ENCODE data around the gene GPANK1. TPM values are rescaled to one million over a fixed set of nuclear protein-coding genes. Genes with fewer than 3 reads are reported as not detected.

GPANK1 gene
- total RNA-seq, 1 donor from 2014 or later = 21.0 TPM

DNA sequence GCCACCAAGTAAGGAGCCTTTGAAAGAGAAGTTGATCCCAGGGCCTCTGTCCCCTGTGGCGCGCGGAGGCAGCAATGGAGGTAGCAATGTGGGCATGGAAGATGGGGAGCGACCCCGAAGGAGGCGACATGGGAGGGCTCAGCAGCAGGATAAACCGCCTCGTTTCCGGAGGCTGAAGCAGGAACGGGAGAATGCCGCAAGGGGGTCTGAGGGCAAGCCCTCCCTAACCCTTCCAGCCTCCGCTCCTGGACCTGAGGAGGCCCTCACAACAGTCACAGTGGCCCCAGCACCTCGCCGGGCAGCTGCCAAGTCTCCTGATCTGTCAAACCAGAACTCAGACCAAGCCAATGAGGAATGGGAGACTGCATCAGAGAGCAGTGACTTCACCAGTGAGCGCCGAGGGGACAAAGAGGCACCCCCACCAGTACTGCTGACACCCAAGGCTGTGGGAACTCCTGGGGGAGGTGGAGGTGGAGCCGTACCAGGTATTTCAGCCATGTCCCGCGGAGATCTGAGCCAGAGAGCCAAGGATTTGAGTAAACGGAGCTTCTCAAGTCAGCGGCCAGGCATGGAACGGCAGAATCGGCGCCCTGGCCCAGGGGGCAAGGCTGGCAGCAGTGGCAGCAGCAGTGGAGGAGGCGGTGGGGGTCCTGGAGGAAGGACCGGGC, 32.4 kb downstream of the GPANK1 start:
- no peaks in the 10 kb centered on the region for H3K4me1 ChIP-seq
- TF ChIP-seq, protein P1, sequence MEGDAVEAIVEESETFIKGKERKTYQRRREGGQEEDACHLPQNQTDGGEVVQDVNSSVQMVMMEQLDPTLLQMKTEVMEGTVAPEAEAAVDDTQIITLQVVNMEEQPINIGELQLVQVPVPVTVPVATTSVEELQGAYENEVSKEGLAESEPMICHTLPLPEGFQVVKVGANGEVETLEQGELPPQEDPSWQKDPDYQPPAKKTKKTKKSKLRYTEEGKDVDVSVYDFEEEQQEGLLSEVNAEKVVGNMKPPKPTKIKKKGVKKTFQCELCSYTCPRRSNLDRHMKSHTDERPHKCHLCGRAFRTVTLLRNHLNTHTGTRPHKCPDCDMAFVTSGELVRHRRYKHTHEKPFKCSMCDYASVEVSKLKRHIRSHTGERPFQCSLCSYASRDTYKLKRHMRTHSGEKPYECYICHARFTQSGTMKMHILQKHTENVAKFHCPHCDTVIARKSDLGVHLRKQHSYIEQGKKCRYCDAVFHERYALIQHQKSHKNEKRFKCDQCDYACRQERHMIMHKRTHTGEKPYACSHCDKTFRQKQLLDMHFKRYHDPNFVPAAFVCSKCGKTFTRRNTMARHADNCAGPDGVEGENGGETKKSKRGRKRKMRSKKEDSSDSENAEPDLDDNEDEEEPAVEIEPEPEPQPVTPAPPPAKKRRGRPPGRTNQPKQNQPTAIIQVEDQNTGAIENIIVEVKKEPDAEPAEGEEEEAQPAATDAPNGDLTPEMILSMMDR (IDR thresholded peaks at IDR 0.05) = no peak
- TF ChIP-seq EZH2phosphoT487 (IDR thresholded peaks at IDR 0.05) = no peak
- no peak for TF ChIP-seq EZH2 (IDR thresholded peaks at IDR 0.05)
- H3K79me2 ChIP-seq (ENCODE audit: low read depth) = peaks cover 49% of the 10 kb centered on the region
- H3F3A ChIP-seq (ENCODE audit: low read depth) = peaks cover 71% of the 10 kb centered on the region
- H3K4me3 ChIP-seq = no peak overlapping the region
- Mint-ChIP-seq H3K4me1 (peaks cover 2% of the 10 kb centered on the region), H3K27ac (no peak overlapping the region), H3K27me3 (ENCODE audit: insufficient read depth, low read depth) (peaks cover 8% of the 10 kb centered on the region), H3K36me3 (peaks cover 56% of the 10 kb centered on the region), H3K4me3 (peak overlapping the region; percentile 43), H3K9me3 (no peaks in the 10 kb centered on the region)
- no peaks in the 10 kb centered on the region for H3K9me3 ChIP-seq (ENCODE audit: low read depth)
- no peaks in the 10 kb centered on the region for H3K27me3 ChIP-seq
- no peak overlapping the region for H2AFZ ChIP-seq (replicated peaks)
- no peak for DNase-seq (ENCODE audit: low spot score)
- H3K27ac ChIP-seq = peak overlapping the region; percentile 77
- H3K9ac ChIP-seq = peak overlapping the region; percentile 1
- peaks cover 11% of the 10 kb centered on the region for H3K36me3 ChIP-seq
- no peak overlapping the region for H3K4me2 ChIP-seq
- H4K20me1 ChIP-seq (ENCODE audit: low read depth) = peaks cover 88% of the 10 kb centered on the region

DNA sequence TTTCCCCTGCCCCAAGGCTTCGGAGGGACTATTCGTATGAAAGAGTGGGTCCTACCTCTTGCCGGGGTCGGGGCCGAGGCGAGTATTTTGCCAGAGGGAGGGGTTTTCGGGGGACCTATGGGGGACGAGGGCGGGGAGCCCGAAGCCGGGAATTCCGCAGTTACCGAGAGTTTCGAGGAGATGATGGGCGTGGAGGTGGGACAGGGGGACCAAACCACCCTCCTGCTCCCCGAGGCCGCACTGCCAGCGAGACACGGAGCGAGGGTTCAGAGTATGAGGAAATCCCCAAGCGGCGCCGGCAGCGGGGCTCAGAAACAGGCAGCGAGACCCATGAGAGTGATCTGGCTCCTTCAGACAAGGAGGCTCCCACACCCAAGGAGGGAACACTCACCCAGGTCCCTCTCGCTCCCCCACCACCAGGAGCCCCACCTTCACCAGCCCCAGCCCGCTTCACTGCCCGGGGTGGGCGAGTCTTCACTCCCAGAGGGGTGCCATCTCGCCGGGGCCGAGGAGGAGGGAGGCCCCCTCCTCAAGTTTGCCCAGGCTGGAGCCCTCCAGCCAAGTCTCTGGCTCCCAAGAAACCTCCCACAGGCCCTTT, 33.0 kb downstream of the GPANK1 start:
- no peak overlapping the region for H3K4me2 ChIP-seq
- H3K9ac ChIP-seq = peak overlapping the region; percentile 1
- H3K9me3 ChIP-seq (ENCODE audit: low read depth) = no peaks in the 10 kb centered on the region
- Mint-ChIP-seq H3K4me1 (peaks cover 2% of the 10 kb centered on the region), H3K27me3 (ENCODE audit: insufficient read depth, low read depth) (peaks cover 8% of the 10 kb centered on the region), H3K4me3 (no peak overlapping the region), H3K27ac (no peak overlapping the region), H3K36me3 (peaks cover 57% of the 10 kb centered on the region), H3K9me3 (no peaks in the 10 kb centered on the region)
- TF ChIP-seq EZH2 (IDR thresholded peaks at IDR 0.05) = no peak
- TF ChIP-seq EZH2phosphoT487 (IDR thresholded peaks at IDR 0.05) = no peak
- TF ChIP-seq, protein P1 (IDR thresholded peaks at IDR 0.05) = no peak
- no peak overlapping the region for H3K4me3 ChIP-seq
- H3K27ac ChIP-seq = peak overlapping the region; percentile 77
- peaks cover 56% of the 10 kb centered on the region for H3K79me2 ChIP-seq (ENCODE audit: low read depth)
- H4K20me1 ChIP-seq (ENCODE audit: low read depth) = peaks cover 89% of the 10 kb centered on the region
- no peaks in the 10 kb centered on the region for H3K4me1 ChIP-seq
- no peaks in the 10 kb centered on the region for H3K27me3 ChIP-seq
- H2AFZ ChIP-seq (replicated peaks) = no peak overlapping the region
- DNase-seq (ENCODE audit: low spot score) = no peak
- peaks cover 69% of the 10 kb centered on the region for H3F3A ChIP-seq (ENCODE audit: low read depth)
- H3K36me3 ChIP-seq = peaks cover 17% of the 10 kb centered on the region

DNA sequence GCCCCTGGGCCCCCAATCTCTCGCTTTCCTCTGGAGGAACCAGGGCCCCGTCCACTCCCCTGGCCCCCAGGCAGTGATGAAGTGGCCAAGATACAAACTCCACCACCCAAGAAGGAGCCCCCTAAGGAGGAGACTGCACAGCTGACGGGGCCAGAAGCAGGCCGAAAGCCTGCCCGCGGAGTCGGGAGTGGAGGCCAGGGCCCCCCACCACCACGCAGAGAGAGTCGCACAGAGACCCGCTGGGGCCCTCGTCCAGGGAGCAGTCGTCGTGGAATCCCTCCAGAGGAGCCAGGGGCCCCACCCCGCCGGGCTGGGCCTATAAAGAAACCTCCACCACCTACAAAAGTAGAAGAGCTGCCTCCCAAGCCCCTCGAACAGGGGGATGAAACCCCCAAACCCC, 33.6 kb downstream of the GPANK1 start:
- Histone ChIP-seq H3K79me2 (ENCODE audit: low read depth) (peaks cover 61% of the 10 kb centered on the region), H3F3A (ENCODE audit: low read depth) (peaks cover 69% of the 10 kb centered on the region), H3K4me1 (no peaks in the 10 kb centered on the region), H2AFZ (replicated peaks) (no peak overlapping the region), H4K20me1 (ENCODE audit: low read depth) (peaks cover 90% of the 10 kb centered on the region), H3K4me3 (no peak overlapping the region), H3K4me2 (no peak overlapping the region), H3K9me3 (ENCODE audit: low read depth) (no peaks in the 10 kb centered on the region), H3K36me3 (peaks cover 23% of the 10 kb centered on the region), H3K27ac (no peak overlapping the region), H3K27me3 (no peaks in the 10 kb centered on the region), H3K9ac (no peak overlapping the region)
- peaks cover 58% of the 10 kb centered on the region for H3K36me3 Mint-ChIP-seq
- H3K4me3 Mint-ChIP-seq = no peak overlapping the region
- H3K4me1 Mint-ChIP-seq = peaks cover 2% of the 10 kb centered on the region
- no peak for DNase-seq (ENCODE audit: low spot score)
- no peak overlapping the region for H3K27ac Mint-ChIP-seq
- H3K27me3 Mint-ChIP-seq (ENCODE audit: insufficient read depth, low read depth) = peaks cover 8% of the 10 kb centered on the region
- TF ChIP-seq EZH2phosphoT487 (IDR thresholded peaks at IDR 0.05) (no peak), EZH2 (IDR thresholded peaks at IDR 0.05) (no peak)
- TF ChIP-seq, protein P1 (IDR thresholded peaks at IDR 0.05) = no peak
- H3K9me3 Mint-ChIP-seq = no peaks in the 10 kb centered on the region

Measured in neural progenitor cell (in vitro differentiated cells).